ENCODE measurements around the gene ZNF865. TPM values are rescaled to one million over a fixed set of nuclear protein-coding genes. Genes with fewer than 3 reads are reported as not detected.

ZNF865 gene
- total and polyA plus RNA-seq, 10 of the 15 experiments (the other 5 are each of a cell fraction or from before 2014, with no cell fraction given), result 0.02 to 18.3 (median 0.90) TPM

GRCh38 chr19:55605637-55606470, at the start of gene ZNF865 (continued):
- TF ChIP-seq RELB (IDR thresholded peaks at IDR 0.05; ENCODE audit: low read depth), result peak; percentile 85
- peak; percentile 71; the same call in 1 of the 2 replicates for TF ChIP-seq YY1 (IDR thresholded peaks at IDR 0.05; ENCODE audit: low read depth, low read length)
- TF ChIP-seq BMI1 (IDR thresholded peaks at IDR 0.05; ENCODE audit: borderline replicate concordance), result no peak
- TF ChIP-seq JUND (IDR thresholded peaks at IDR 0.05; ENCODE audit: low read depth, low read length), result peak; percentile 7; the same call in 1 of the 2 replicates
- peak; percentile 49 for TF ChIP-seq POLR2A (IDR thresholded peaks at IDR 0.05; ENCODE audit: low read depth, low read length)
- TF ChIP-seq, protein P1, sequence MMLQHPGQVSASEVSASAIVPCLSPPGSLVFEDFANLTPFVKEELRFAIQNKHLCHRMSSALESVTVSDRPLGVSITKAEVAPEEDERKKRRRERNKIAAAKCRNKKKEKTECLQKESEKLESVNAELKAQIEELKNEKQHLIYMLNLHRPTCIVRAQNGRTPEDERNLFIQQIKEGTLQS (IDR thresholded peaks at IDR 0.05; ENCODE audit: borderline replicate concordance, extremely low read depth, low read depth, low read length), result no peak
- no peak for TF ChIP-seq ZNF217 (IDR thresholded peaks at IDR 0.05)
- no peak; the same call in 2 of the 3 replicates for TF ChIP-seq POU2F2 (IDR thresholded peaks at IDR 0.05; ENCODE audit: borderline replicate concordance, low read depth, low read length)
- peak; percentile 73; the same call in 1 of the 2 replicates for TF ChIP-seq SIN3A (IDR thresholded peaks at IDR 0.05; ENCODE audit: low read depth, low read length)
- TF ChIP-seq MTA2 (IDR thresholded peaks at IDR 0.05; ENCODE audit: low read depth), result peak; percentile 49
- TF ChIP-seq ZNF687 (IDR thresholded peaks at IDR 0.05), result no peak
- no peak; the same call in 1 of the 2 replicates for TF ChIP-seq ZBTB40 (IDR thresholded peaks at IDR 0.05; ENCODE audit: borderline replicate concordance)
- no peak; the same call in 1 of the 2 replicates for TF ChIP-seq ZSCAN29 (IDR thresholded peaks at IDR 0.05)
- no peak for TF ChIP-seq FOS (IDR thresholded peaks at IDR 0.05; ENCODE audit: borderline replicate concordance, extremely low read depth, insufficient read length)
- TF ChIP-seq LARP7 (IDR thresholded peaks at IDR 0.05), result 0 out of 2 replicates have a peak, but pooled peaks have one; percentile 32
- TF ChIP-seq TARDBP (IDR thresholded peaks at IDR 0.05; ENCODE audit: borderline replicate concordance), result no peak
- TF ChIP-seq PAX5 (IDR thresholded peaks at IDR 0.05; ENCODE audit: borderline replicate concordance, low read depth, low read length), result no peak
- peak; percentile 41; the same call in 1 of the 2 replicates for TF ChIP-seq ATF7 (IDR thresholded peaks at IDR 0.05; ENCODE audit: low read depth)
- TF ChIP-seq NFYB (IDR thresholded peaks at IDR 0.05; ENCODE audit: insufficient read depth, low read depth, low read length), result no peak
- no peak for TF ChIP-seq POLR2AphosphoS2 (IDR thresholded peaks at IDR 0.05; ENCODE audit: low read depth, low read length)
